GM12801 (cell line): ENCODE measurements around the gene CAMKMT.

Experiments used
- TF ChIP-seq, protein P1 (sequence below): IDR thresholded peaks from one replicate; pipeline ENCODE4 v1.5.1; 2011; ENCODE audit warnings: control low read depth; ENCODE audit not compliant: insufficient read length; ENCODE audit errors: extremely low read depth

Gene CAMKMT

DNA sequence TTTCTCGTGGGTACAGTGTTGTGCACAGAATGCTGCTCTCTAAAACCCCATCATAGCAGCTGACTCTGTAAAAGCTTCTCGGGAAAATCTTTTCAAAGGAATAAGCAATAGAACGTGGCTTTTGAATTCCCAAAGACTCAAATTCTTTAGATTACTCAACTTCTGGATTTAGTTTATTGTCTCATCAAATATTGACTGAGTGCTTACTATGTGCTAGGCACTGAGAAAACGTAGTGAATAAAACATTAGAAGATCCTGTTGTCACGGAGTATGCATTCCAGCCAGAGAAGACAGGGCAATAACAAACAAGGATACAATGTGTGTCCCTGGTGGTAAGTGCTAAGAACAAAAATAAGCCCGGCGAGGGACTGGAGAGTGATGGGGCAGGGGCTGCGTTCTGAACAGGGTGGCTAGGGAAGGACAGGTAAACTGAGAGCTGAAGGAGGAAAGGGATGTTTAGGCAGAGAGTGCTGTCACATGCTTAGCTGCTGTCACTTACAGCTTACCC is 401.6 kb downstream of the CAMKMT start:
- TF ChIP-seq, protein P1, sequence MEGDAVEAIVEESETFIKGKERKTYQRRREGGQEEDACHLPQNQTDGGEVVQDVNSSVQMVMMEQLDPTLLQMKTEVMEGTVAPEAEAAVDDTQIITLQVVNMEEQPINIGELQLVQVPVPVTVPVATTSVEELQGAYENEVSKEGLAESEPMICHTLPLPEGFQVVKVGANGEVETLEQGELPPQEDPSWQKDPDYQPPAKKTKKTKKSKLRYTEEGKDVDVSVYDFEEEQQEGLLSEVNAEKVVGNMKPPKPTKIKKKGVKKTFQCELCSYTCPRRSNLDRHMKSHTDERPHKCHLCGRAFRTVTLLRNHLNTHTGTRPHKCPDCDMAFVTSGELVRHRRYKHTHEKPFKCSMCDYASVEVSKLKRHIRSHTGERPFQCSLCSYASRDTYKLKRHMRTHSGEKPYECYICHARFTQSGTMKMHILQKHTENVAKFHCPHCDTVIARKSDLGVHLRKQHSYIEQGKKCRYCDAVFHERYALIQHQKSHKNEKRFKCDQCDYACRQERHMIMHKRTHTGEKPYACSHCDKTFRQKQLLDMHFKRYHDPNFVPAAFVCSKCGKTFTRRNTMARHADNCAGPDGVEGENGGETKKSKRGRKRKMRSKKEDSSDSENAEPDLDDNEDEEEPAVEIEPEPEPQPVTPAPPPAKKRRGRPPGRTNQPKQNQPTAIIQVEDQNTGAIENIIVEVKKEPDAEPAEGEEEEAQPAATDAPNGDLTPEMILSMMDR: no peak

DNA sequence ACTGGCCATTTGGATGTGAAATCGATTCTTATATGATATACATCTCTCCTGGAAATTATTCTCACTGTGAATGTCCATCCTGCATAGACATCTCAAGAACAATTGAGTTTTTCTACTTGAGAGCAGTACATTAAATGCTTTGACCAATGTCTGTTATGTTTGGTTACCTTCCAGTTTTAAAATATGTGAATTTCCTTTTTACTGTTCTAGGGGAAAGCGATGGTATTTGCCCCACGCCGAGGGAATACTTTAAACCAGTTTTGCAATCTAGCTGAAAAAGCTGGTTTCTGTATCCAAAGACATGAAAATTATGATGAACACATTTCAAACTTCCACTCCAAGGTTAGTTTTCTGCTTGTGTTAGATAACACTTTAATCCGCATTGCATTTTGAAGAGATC is 404.5 kb downstream of the CAMKMT start:
- TF ChIP-seq, protein P1: no peak

DNA sequence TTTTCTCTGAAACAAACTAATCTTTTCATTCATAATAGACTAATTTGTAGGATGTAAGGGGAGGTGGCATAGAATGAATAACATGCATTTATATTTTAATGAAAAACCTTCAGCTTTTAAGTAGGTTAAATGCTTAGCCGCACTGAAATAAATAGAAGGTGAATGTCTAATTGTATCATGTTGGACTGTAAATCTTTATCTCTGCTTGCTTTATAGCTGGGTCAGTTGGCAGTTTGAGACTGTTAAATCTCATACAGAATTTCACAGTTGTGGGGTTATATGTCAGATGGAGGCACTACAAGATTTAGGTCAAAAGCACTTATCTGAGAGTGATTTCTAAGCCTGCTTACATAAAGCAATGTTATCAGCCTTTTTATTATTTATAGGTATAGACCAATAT is 405.0 kb downstream of the CAMKMT start:
- TF ChIP-seq, protein P1: no peak

DNA sequence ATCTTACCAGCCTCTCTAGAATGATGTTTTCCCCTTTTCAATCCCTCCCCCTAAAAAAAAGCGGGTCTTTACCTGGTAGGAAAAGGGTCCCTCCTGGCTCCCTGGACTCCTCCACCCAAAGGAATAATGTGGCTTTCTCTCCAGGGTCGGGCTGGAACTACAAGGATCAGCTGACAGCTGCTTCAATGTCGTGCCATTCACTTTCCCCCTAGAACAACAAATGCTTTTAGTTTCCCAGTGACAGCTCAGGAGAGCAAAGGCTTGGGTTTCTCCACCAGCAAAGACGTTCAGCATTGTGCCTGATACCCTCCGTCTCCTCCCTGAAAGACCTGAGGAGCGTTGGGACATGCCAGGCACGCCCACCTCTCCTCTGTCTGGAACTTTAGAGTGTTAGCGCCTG is 405.9 kb downstream of the CAMKMT start:
- TF ChIP-seq, protein P1: no peak

DNA sequence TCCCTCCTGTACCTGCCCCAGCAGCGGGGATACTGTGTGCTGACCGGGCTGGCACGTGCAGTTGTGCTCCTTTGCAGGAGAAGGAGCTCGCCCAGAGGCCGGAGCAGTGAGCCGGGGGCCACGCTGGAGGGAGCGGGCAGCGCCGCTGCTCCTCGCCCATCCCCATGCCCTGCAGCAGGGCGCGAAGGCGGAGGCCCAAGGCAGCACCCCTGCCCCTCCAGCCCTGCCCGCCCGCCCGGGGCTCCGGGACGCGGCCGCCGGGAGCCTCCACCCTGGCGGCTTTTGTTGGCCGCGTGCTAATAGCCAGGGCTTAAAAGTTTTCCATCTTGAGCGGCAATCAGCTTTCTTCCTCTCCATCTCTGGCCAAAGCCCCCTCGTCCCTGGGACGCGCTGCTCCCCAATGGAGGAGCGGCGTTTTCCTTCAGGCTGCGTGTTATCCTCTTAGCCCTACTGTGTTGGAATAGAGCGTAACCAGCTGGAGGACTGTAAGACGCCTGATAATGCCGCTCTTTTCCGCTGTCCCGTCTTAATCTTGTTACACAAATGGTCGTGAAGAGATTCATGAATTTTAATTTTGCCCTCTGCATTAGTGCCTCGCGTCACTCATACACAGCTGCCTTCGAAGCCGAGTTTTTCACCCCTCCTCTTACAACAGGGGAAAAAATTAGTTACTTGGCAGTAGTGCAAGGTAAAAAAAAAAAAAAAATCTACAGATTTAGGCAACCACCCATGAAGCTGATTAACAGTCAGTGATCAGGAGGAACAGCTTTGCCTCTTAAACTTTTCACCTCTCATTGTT is 406.9 kb downstream of the CAMKMT start:
- TF ChIP-seq, protein P1: no peak

DNA sequence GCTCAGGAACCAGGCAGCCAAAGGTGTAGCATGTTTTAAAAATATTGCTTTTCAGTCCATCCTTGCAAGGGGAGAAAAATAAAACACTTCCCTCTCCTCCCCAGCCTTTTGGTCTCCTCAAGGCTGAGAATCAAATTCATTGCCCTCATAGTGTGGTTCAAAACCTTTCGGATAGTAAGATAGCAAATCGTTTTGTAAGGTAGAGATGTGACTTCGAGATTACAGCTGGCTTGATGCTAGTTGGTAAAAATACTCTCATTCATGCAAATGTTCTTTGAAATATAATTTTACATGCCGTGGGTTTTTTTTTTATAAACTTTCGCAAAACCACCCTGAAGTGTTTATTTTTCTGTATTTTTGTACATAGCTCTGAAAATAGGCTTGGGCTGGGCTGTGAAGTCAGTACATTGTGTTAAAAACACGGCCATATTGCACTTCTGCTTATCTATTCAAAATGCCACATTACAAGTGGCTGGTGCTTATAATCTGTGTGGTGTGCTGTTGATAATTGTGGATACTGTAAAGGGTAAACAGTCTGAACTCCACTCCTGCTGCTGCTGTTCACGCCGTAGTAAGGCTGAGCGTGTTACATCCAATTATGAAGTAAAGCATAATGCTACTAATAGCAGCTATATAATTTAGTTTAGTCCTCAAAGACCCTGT is 407.7 kb downstream of the CAMKMT start:
- TF ChIP-seq, protein P1: no peak
